HG03565 (cell line): ENCODE measurements around the gene C1QTNF1.

ENCODE experiments used
- ATAC-seq: cut with Tn5 transposase; IDR thresholded peaks from one replicate; pipeline ENCODE4 v1.9.1; 2021; ENCODE audit warnings: mild to moderate bottlenecking, moderate library complexity; ENCODE audit not compliant: unreplicated experiment

C1QTNF1 gene

GRCh38 chr17:79075861-79076406 lies 52.0 kb downstream of the C1QTNF1 start:
- no peak for ATAC-seq

GRCh38 chr17:79077587-79077986 lies 53.6 kb downstream of the C1QTNF1 start:
- no peak for ATAC-seq

- no peak for ATAC-seq
Observed at GRCh38 chr17:79078476-79079190, 54.7 kb downstream of the C1QTNF1 start.

- no peak for ATAC-seq
Observed at GRCh38 chr17:79079421-79080200, 55.6 kb downstream of the C1QTNF1 start.

- no peak for ATAC-seq
Observed at GRCh38 chr17:79080349-79080748, 56.4 kb downstream of the C1QTNF1 start.

GRCh38 chr17:79080761-79081290 lies 56.9 kb downstream of the C1QTNF1 start:
- no peak for ATAC-seq

GRCh38 chr17:79081571-79082276 lies 57.8 kb downstream of the C1QTNF1 start:
- ATAC-seq: no peak

- ATAC-seq: no peak
Observed at GRCh38 chr17:79082311-79083190, 58.6 kb downstream of the C1QTNF1 start.

- ATAC-seq: no peak
Observed at GRCh38 chr17:79083191-79083971, 59.4 kb downstream of the C1QTNF1 start.

- ATAC-seq: no peak
Observed at GRCh38 chr17:79084291-79085153, 60.6 kb downstream of the C1QTNF1 start.

GRCh38 chr17:79085154-79085920 lies 61.4 kb downstream of the C1QTNF1 start:
- no peak for ATAC-seq

- ATAC-seq: no peak
Observed at GRCh38 chr17:79085921-79086551, 62.1 kb downstream of the C1QTNF1 start.

- ATAC-seq: no peak
Observed at GRCh38 chr17:79086609-79087427, 62.8 kb downstream of the C1QTNF1 start.

GRCh38 chr17:79087428-79088143 lies 63.6 kb downstream of the C1QTNF1 start:
- ATAC-seq: no peak

- ATAC-seq: no peak
Observed at GRCh38 chr17:79088247-79088996, 64.5 kb downstream of the C1QTNF1 start.
